Measurements from ENCODE around the gene SLC1A1.
"Not testable (repeated sequence)": the region's sequence is repeated elsewhere in the genome, so short reads cannot be mapped to it uniquely, and the experiment has no call there.

Gene SLC1A1

DNA sequence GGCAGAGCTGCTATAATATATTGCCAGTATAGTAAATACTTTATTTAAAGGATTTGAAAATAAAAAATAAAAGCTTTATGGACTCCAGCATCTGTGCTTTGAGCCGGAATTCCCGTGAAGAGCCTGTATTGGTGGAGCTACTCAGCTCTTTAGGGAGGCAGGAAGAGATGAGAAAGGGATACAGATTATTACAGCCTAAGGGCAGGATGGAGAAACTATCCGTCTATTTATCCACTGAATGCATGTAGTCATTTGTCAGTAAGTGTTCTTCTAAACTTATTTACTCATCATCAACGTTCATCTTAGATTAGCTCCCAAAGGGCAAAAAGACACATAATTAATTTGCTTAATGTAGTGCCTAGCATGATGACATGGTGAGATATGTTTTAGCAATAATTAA is 48.4 kb downstream of the SLC1A1 start:
- DNase-seq (ENCODE audit: low spot score in 2 of 2): no peak
- in situ Hi-C loops (cut with MboI; ENCODE audit: low sequenced_read_pairs): no loop called here
- peaks cover 3% of the 10 kb centered on the region for H3K4me1 ChIP-seq

GRCh38 chr9:4540425-4540824 is 50.2 kb downstream of the SLC1A1 start:
- Histone ChIP-seq H3K36me3 (replicated peaks) (no peaks in the 10 kb centered on the region), H3K9me3 (no peaks in the 10 kb centered on the region), H3K4me1 (peaks cover 3% of the 10 kb centered on the region), H3K4me3 (no peak overlapping the region), H3K27me3 (ENCODE audit: low read depth) (no peaks in the 10 kb centered on the region)
- in situ Hi-C loops (cut with MboI; ENCODE audit: low sequenced_read_pairs): no loop called here
- DNase-seq (ENCODE audit: low spot score in 2 of 2): no peak

More for the DNA sequence above, 48.4 kb downstream of the SLC1A1 start:
- no peak overlapping the region for H3K4me3 ChIP-seq
- H3K36me3 ChIP-seq (replicated peaks): no peaks in the 10 kb centered on the region
- no peaks in the 10 kb centered on the region for H3K27me3 ChIP-seq (ENCODE audit: low read depth)
- no peaks in the 10 kb centered on the region for H3K9me3 ChIP-seq

- no peak for DNase-seq (ENCODE audit: low spot score in 2 of 2)
- no peaks in the 10 kb centered on the region for H3K27me3 ChIP-seq (ENCODE audit: low read depth)
- no peaks in the 10 kb centered on the region for H3K36me3 ChIP-seq (replicated peaks)
- H3K4me1 ChIP-seq: peaks cover 3% of the 10 kb centered on the region
- no peak overlapping the region for H3K4me3 ChIP-seq
- H3K9me3 ChIP-seq: no peaks in the 10 kb centered on the region
- in situ Hi-C loops (cut with MboI; ENCODE audit: low sequenced_read_pairs): no loop called here
Measured at GRCh38 chr9:4541281-4541680, 51.0 kb downstream of the SLC1A1 start.

- in situ Hi-C loops (cut with MboI; ENCODE audit: low sequenced_read_pairs): no loop called here
- H3K4me1 ChIP-seq: peaks cover 3% of the 10 kb centered on the region
- H3K36me3 ChIP-seq (replicated peaks): no peaks in the 10 kb centered on the region
- no peaks in the 10 kb centered on the region for H3K27me3 ChIP-seq (ENCODE audit: low read depth)
- no peaks in the 10 kb centered on the region for H3K9me3 ChIP-seq
- no peak for DNase-seq (ENCODE audit: low spot score in 2 of 2)
- H3K4me3 ChIP-seq: no peak overlapping the region
Measured at GRCh38 chr9:4541856-4542255, 51.6 kb downstream of the SLC1A1 start.

DNA sequence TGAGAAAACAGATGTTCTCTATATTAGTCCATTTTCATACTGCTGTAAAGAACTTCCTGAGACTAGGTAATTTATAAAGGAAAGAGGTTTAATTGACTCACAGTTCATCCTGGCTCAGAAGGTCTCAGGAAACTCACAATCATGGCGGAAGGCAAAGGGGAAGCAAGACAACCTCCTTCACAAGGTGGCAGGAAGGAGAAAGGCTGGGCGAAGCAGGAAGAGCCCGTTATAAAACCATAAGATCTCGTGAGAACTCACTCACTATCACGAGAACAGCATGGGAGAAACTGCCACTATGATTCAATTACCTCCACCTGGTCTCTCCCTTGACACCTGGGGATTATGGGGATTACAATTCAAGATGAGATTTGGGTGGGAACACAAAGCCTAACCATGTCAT is 54.4 kb downstream of the SLC1A1 start:
- H3K9me3 ChIP-seq; H3K27me3 ChIP-seq (ENCODE audit: low read depth); H3K36me3 ChIP-seq (replicated peaks); DNase-seq (ENCODE audit: low spot score in 2 of 2); in situ Hi-C loops (cut with MboI; ENCODE audit: low sequenced_read_pairs); H3K4me1 ChIP-seq; H3K4me3 ChIP-seq: not testable (repeated sequence)

DNA sequence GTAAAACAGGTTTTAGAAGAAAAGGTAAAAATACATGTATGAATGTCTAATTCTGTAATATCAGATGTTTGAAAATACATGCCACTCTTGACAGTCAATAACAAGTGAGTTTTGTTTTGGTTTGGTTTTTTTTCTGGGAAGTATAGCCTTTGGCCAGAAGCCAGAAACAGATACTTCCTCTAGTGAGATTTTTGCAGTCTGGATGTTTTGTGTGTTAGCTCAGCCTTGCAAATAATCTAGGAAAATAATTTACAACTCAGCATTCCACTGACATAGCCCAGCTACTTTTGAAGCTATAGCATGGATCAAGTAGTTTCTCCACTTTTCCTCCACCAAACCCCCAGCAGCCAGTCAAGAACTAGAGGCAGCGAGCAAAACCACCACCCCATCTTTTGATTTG is 56.7 kb downstream of the SLC1A1 start:
- Histone ChIP-seq H3K4me1 (no peaks in the 10 kb centered on the region), H3K36me3 (replicated peaks) (no peaks in the 10 kb centered on the region), H3K4me3 (no peak overlapping the region), H3K9me3 (no peaks in the 10 kb centered on the region), H3K27me3 (ENCODE audit: low read depth) (no peaks in the 10 kb centered on the region)
- DNase-seq (ENCODE audit: low spot score in 2 of 2): no peak
- in situ Hi-C loops (cut with MboI; ENCODE audit: low sequenced_read_pairs): no loop called here

- no peaks in the 10 kb centered on the region for H3K4me1 ChIP-seq
- in situ Hi-C loops (cut with MboI; ENCODE audit: low sequenced_read_pairs): no loop called here
- no peaks in the 10 kb centered on the region for H3K9me3 ChIP-seq
- no peaks in the 10 kb centered on the region for H3K36me3 ChIP-seq (replicated peaks)
- peak in 1 of 2 experiments; percentile 23 for DNase-seq (ENCODE audit: low spot score in 2 of 2)
- H3K4me3 ChIP-seq: no peak overlapping the region
- no peaks in the 10 kb centered on the region for H3K27me3 ChIP-seq (ENCODE audit: low read depth)
Measured at GRCh38 chr9:4548811-4549725, 58.8 kb downstream of the SLC1A1 start.

- Histone ChIP-seq H3K4me1 (no peaks in the 10 kb centered on the region), H3K4me3 (no peak overlapping the region), H3K27me3 (ENCODE audit: low read depth) (no peaks in the 10 kb centered on the region), H3K36me3 (replicated peaks) (no peaks in the 10 kb centered on the region), H3K9me3 (no peaks in the 10 kb centered on the region)
- DNase-seq (ENCODE audit: low spot score in 2 of 2): no peak
- in situ Hi-C loops (cut with MboI; ENCODE audit: low sequenced_read_pairs): no loop called here
Measured at GRCh38 chr9:4549751-4550295, 59.6 kb downstream of the SLC1A1 start.

GRCh38 chr9:4550777-4551484 is 60.7 kb downstream of the SLC1A1 start:
- no peak for DNase-seq (ENCODE audit: low spot score in 2 of 2)
- Histone ChIP-seq H3K9me3 (no peaks in the 10 kb centered on the region), H3K27me3 (ENCODE audit: low read depth) (no peaks in the 10 kb centered on the region), H3K36me3 (replicated peaks) (no peaks in the 10 kb centered on the region), H3K4me1 (no peaks in the 10 kb centered on the region), H3K4me3 (no peak overlapping the region)
- in situ Hi-C loops (cut with MboI; ENCODE audit: low sequenced_read_pairs): no loop called here

DNA sequence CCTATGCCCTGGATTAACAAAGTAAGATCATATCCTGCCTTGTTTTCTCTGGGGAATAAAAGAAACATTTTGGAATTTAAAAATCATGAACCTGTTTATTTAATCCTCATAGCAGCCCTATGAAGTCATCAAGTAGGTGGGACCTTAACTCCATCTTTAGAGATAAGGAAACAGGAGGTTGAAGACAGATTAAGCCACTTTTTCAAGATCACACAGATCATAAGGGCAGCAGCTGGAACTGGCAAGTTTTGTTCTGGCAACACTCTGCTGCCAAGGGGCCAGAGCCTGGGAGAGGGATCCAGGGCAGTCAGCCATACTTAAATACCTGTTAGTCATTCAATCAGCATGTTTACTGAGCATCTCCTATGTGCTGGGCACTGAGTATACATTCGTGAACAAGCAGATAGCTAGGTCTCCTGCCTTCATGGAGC is 63.7 kb downstream of the SLC1A1 start:
- Histone ChIP-seq H3K9me3 (no peaks in the 10 kb centered on the region), H3K36me3 (replicated peaks) (no peaks in the 10 kb centered on the region), H3K27me3 (ENCODE audit: low read depth) (no peaks in the 10 kb centered on the region), H3K4me1 (no peaks in the 10 kb centered on the region), H3K4me3 (no peak overlapping the region)
- in situ Hi-C loops (cut with MboI; ENCODE audit: low sequenced_read_pairs): no loop called here
- no peak for DNase-seq (ENCODE audit: low spot score in 2 of 2)

- in situ Hi-C loops (cut with MboI; ENCODE audit: low sequenced_read_pairs): no loop called here
- no peaks in the 10 kb centered on the region for H3K4me1 ChIP-seq
- no peak overlapping the region for H3K4me3 ChIP-seq
- no peaks in the 10 kb centered on the region for H3K36me3 ChIP-seq (replicated peaks)
- DNase-seq (ENCODE audit: low spot score in 2 of 2): no peak
- no peaks in the 10 kb centered on the region for H3K9me3 ChIP-seq
- H3K27me3 ChIP-seq (ENCODE audit: low read depth): no peaks in the 10 kb centered on the region
Measured at GRCh38 chr9:4555236-4555635, 65.0 kb downstream of the SLC1A1 start.

GRCh38 chr9:4558371-4558998 is 68.2 kb downstream of the SLC1A1 start:
- in situ Hi-C loops (cut with MboI; ENCODE audit: low sequenced_read_pairs): no loop called here
- Histone ChIP-seq H3K27me3 (ENCODE audit: low read depth) (no peaks in the 10 kb centered on the region), H3K4me1 (no peaks in the 10 kb centered on the region), H3K4me3 (no peak overlapping the region), H3K36me3 (replicated peaks) (no peaks in the 10 kb centered on the region), H3K9me3 (no peaks in the 10 kb centered on the region)
- no peak for DNase-seq (ENCODE audit: low spot score in 2 of 2)

GRCh38 chr9:4559261-4560182 is 69.3 kb downstream of the SLC1A1 start:
- no peaks in the 10 kb centered on the region for H3K4me1 ChIP-seq
- H3K9me3 ChIP-seq: no peaks in the 10 kb centered on the region
- no peaks in the 10 kb centered on the region for H3K27me3 ChIP-seq (ENCODE audit: low read depth)
- DNase-seq (ENCODE audit: low spot score in 2 of 2): no peak
- no peak overlapping the region for H3K4me3 ChIP-seq
- no peaks in the 10 kb centered on the region for H3K36me3 ChIP-seq (replicated peaks)
- in situ Hi-C loops (cut with MboI; ENCODE audit: low sequenced_read_pairs): no loop called here
